IPS-18c (cell line): ENCODE results near the gene TMEM272.
"Not testable (repeated sequence)": the region's sequence is repeated elsewhere in the genome, so short reads cannot be mapped to it uniquely, and the experiment has no call there.

Experiments
- H3K4me3 ChIP-seq: 2 replicates; pipeline ENCODE4 v1.7.0; 2013; ENCODE audit warnings: low read depth, mild to moderate bottlenecking, low read length, moderate library complexity; ENCODE audit not compliant: insufficient read depth
- H3K9me3 ChIP-seq: one replicate; pipeline ENCODE4 v1.6.1; 2013; ENCODE audit warnings: mild to moderate bottlenecking, low read length, moderate library complexity; ENCODE audit not compliant: control insufficient read depth, insufficient read depth

Gene TMEM272

DNA sequence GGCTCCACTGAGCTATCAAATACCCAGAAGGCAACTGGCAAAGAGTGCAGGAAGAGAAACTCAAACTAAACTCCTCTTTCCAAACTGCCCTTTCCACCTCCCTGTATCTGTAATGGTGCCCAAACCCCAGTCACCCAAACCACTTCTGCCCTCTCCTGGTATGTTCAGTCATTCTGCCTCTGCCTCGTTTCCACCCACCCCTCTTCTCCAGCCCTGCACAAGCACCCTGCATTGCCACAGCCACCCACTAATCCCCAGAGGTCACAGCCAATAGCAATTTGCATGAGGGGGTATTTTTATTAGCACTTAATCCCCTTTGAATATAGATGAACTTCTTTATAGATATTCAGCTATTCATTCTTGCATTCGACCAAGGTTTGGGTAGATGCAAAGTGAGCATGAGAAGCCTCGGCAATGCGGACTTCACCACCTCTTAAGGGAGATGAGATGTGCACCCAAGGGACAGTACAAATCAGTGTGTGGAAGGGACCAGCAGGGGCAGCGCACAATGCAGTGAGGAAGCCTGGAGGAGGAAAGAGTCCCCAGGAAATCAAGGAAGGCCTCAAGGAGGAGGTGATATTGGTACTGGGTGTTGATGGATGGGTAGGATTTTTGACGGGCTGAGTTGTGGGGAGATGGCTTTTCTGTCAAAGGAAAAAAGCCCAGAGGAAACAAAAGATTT, 12.4 kb downstream of the TMEM272 start:
- Histone ChIP-seq H3K9me3 (no peaks in the 10 kb centered on the region), H3K4me3 (no peak overlapping the region)

DNA sequence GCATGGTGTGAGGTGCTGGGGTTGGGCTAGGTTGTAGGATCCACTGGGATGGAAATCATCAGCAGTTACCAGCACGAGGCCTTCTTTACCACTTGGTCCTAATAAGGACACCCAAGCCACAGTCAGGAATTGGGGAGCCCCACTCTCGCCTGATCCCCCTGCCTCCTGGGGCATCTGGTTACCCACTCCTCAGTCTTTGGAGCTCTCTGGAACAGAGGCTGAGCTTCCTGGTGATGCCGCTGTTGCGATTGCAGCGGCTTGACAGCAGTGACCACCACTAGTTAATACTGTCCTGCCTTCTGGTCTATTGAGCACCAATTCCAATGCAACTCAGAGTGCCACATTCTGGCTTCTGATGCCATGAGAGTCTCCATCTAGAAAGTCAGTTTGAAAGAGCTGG, 13.5 kb downstream of the TMEM272 start:
- H3K4me3 ChIP-seq: no peak overlapping the region
- no peaks in the 10 kb centered on the region for H3K9me3 ChIP-seq

DNA sequence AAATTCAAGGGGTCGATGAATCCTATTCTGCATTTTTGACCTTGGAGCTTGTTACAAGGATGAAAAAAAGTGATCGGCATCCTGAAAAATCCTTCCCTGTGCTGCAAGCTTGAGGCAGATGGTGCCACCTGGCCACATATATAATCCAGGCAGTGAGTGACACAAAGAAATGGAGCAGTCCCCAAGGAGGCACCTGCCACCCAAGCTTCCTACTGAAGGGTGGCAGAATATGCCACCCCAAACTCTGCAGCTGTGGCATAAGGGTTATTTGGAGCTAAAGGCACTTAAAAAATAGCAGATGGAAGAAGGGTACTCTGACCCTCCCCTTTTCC, 15.4 kb downstream of the TMEM272 start:
- Histone ChIP-seq H3K9me3 (no peaks in the 10 kb centered on the region), H3K4me3 (no peak overlapping the region)

DNA sequence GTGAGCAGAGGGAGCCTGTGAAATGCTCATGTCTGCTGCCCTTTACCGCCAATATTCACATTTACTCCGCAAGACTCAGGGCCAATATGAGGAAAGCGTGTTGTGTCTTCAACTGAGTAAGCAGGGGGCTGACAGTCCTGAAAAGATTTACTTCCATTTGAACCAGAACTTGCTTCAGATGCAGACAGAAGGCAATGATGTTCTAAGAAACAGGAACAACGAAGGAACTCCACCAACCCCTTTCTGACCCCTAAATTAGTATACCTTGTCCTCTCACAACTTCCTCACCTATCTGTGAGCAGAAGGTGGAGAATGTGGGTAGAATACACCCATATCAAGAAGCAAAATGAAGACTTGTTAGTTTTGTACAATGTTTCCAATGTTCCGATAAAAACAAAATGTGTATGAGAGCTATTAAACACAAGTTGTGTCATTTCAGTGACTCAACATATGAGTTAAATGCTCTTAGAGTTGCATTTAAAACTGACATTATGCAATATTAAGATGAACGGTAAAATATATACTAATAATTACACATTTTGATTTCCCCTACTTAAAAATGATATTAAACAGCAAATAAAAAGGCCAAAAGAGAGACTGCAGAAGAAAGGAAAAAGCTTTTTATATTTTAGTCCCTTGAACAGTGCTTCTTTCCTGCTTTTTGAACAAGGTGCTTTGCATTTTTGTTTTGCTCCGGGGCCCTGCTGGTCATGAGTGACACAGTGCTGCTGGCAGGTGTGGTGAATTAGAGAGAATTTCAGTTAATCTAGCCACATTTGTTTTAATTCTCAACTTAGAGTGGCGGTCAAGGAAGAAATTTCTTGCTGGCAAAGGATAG, 16.0 kb downstream of the TMEM272 start:
- Histone ChIP-seq H3K9me3 (no peaks in the 10 kb centered on the region), H3K4me3 (no peak overlapping the region)

DNA sequence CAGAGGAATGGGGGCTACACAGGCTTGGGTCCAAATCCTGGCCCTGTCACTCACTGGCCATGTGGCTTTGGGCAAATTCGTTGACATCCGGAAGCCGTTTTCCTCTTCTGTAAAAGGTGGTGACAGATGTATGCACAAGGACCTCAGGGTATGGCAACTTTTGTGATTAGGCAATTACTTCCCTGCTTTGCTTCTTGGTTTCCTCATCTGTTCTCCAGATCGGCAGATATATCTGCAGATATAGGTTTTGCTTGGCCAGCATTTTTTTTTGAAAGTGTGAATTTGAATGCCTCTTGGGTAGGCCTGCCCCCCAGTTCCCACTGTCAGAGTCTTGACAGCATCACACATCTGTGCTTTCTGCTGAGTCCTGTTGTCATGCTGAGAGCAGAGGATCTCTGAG, 17.7 kb downstream of the TMEM272 start:
- Histone ChIP-seq H3K9me3 (no peaks in the 10 kb centered on the region), H3K4me3 (no peak overlapping the region)

DNA sequence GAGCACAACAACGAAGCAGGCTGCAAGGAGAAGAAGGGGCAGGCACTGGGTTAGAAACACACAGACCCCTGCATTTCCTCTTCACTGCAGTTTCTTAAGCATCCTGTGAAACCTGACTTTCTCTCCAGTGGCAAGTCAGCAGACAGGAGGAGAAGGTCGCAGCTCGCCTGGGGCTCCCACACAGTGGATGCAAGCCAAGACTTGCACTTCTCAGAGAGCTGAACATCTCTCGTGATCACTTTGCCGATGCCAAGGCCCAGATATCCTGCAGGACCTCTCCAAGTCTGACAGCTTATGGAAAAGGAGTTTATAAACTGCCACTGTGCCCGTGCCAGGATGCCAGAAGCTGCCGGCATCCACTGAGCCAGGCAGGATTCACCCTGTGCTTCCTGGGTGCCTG, 18.4 kb downstream of the TMEM272 start:
- Histone ChIP-seq H3K9me3 (no peaks in the 10 kb centered on the region), H3K4me3 (no peak overlapping the region)

DNA sequence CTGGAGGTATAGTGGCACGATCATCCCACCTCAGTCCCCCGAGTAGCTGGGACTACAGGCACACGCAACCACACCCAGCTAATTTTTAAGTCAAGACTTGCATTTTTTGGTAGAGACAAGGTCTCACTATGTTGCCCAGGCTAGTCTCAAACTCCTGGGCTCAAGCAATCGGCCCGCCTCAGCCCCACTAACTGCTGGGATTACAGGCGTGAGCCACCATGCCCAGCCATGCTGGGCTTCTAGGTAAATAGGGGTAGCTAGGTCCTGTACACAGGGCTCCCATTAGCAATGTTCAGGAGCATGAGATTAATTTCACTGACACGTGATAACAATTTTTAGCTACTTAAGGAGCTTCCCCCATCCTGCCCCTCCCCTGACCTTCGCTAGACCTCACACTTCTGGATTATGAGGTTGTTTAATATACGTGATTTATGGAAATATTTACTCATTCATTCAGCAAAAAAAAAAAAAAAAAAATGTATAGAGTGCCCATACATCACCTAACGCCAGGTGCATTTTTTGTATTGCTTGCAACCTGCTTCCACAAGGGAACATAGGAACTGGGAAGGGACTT, 19.2 kb downstream of the TMEM272 start:
- Histone ChIP-seq H3K4me3 (no peak overlapping the region), H3K9me3 (no peaks in the 10 kb centered on the region)

DNA sequence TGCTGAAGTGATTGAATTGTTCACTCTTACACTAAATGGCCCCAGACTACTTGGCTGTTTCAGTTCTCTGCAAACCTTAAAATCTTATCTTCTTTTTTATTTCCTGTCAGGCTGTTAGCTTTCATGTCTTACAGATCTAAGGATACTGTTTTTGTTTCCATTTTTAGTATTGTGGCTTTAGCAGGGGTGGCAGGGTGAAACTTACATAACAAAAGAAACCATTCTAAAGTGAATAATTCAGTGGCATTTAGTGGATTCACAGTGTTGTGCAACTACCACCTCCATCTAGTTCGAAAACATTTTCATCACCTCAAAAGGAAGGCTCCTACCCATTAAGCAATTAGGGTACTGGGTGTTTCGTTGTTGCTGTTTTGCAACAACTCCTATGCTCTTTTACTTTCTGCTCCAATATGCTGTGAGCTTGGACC, 19.8 kb downstream of the TMEM272 start:
- Histone ChIP-seq H3K4me3 (no peak overlapping the region), H3K9me3 (no peaks in the 10 kb centered on the region)

DNA sequence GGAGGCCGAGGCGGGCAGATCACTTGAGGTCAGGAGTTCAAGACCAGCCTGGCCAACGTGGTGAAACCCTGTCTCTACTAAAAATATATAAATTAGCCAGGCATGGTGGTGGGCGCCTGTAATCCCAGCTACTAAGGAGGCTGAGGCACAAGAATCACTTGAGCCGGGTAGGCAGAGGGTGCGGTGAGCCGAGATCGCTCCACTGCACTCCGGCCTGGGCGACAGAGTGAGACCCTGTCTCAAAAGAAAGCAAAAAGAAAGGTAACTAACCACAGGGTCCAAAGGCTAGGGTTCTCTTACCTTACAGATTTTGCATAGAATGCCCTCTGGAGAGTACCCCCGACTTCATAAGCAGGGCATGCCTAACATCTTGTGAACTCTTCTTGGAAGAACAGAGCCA, 20.3 kb downstream of the TMEM272 start:
- H3K4me3 ChIP-seq, H3K9me3 ChIP-seq: not testable (repeated sequence)

DNA sequence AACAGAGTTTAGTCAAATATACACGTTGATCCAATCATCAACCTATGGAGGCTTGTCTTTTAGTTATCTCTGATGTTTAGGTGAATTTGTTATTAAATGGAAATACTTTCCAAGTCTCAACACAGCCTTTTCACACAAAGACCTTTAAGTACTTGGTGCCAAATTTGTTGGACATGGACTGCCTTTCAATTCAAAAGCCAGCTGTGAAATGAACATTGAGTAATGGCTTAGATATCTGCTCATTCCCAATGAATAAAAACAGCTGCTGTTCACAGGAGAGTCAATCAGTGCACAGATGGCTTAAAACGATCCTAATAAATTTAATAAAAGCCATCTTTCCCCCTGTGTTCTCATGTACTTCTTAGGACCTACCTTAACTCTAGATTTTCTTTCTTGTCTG, 21.1 kb downstream of the TMEM272 start:
- H3K9me3 ChIP-seq: no peaks in the 10 kb centered on the region
- no peak overlapping the region for H3K4me3 ChIP-seq

DNA sequence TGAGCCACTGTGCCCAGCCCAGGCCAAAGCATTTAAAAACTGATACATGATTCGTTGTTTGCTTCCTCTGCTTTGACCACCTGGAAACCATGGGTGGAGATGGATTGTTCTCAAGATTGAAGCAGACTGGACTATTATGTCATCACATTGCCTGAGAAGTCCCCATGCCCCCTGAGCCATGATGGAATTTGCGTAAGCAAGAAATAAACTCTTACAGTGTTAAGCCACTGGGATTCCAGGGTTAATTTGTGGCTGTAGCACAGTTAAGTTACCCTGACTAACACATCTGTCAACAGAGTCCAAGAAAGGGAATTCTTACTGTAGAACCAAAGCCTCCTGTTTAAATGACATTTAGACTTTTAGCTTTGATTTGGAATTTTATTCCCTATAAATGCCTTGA, 21.6 kb downstream of the TMEM272 start:
- no peak overlapping the region for H3K4me3 ChIP-seq
- H3K9me3 ChIP-seq: no peaks in the 10 kb centered on the region

DNA sequence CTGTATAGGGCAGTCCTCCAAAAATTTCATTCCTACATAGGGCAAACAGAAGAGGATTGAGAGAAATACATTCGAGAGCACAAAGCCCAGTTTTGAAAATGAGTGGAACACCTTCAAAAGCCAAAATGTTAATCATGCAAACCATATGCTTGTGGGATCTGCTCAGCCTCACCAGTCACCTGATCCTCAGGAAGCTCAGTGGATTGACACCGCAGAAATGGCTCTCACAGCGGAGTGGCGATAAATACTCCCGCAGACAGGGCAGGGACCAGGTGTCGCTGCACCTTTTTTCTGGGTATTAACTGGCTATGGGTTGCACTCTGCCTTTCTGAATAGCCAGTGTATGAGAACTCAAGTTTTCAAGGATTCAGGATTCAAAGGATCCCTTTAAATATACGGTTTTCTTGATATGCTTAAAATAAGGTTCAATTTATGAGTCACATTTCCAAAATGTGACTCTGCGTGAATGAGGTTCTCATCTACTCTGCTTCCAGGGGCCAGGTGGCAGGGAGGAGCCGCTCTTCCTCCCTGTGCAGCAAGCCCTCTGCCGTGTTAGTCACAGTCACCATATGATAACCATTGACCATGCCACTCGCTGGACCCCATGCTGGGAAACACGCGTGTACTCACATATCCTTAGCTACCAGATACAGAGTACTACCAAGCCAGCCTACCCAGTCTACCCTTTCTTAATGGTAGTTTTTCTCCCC, 22.7 kb downstream of the TMEM272 start:
- Histone ChIP-seq H3K4me3 (no peak overlapping the region), H3K9me3 (no peaks in the 10 kb centered on the region)

DNA sequence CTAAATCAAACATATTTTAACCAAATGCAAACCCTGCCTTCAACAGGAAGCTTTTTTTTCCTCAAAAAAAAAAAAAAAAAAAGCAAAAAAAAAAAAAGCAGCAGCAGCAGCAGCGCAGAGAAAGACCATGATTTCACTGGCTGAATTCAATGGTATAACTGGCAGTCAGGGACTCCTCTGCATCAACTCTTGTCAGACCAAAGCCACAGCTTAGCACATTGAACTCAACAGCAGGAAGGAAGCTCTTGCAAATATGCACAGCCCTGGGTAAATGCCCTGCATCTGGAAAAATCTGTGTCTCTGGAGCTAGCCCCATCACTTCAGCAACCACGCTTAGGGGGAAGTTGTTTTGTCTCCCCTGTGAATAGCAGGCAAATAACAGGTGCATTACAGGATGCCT, 23.4 kb downstream of the TMEM272 start:
- Histone ChIP-seq H3K9me3 (no peaks in the 10 kb centered on the region), H3K4me3 (no peak overlapping the region)

DNA sequence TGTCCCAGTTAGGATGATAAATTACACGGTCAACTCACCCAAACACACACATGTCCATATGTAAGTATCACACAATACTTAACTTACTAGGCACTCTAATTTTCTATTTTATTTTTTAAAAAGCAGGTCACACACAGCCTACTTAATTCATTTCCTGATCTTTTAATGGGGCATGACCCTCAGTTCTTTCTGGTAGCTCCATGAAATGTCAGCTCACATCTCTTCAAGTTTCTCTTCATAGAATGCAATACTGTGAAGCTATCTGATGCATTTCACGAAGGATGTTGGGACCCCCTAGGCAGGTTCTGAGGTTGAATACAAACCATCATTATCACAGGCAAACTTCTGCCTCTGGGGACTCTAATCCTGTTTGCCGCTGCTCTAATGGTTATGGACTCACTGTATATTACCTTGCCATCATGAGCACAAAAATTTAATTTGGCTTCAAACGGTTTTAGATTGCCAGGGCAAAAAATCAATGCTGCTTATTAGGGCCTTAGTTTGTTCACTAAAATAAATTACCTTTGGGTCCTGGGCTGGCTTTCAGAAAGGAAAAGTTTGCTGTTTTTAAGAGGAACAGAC, 24.9 kb downstream of the TMEM272 start:
- Histone ChIP-seq H3K9me3 (no peaks in the 10 kb centered on the region), H3K4me3 (no peak overlapping the region)

DNA sequence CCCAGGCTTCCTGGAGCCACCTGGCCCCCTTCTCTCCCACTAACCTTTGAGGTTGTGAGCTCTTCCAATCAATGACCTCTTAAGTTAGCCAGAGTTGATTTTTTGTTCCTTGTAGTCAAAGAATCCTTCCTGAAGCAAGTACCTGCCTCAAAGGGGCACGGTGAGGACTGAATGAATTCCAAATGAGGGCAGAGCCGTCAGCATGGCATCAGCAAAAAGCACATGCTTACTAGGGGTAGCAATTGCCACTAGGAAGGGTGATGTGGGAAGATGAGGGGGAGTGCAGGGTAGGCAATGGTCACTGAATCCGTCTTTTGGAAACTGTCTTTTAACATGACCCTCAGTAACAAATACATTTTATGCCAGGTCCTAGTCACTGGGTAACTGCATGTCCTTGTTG, 25.4 kb downstream of the TMEM272 start:
- no peak overlapping the region for H3K4me3 ChIP-seq
- no peaks in the 10 kb centered on the region for H3K9me3 ChIP-seq

DNA sequence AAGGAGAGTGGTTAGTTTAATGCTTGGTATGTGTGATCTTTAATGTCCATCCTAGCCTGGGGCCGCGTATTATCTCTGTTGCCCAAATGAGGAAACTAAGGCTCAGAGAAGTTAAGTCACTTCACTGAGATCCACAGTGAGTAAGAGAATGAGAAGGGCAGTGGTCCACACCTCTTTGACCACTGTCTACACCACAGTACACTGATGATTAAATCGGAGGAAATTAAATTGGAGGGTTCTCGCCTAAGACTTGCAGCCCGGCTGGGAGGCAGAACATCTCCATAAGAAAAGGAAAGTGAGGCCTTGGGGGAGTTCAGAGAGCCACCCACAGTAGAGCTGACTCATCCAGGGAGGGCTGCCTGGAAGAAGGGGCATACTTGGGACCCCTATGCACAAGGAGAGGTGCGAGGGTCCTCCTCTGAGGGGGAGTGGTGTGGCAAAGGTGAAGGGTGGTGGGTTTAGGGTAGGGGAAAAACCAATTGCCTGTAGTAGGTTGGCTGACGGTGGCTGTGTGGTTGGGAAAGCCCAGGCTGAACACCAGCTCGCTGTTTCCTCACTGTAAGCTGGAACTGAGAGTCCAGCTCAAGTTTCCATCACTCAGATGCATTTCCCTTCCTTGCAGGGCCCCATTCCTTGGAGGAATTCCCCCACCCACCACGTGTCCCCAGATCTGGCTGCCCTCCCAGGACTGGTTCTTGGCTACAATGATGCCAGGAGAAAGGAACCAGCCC, 26.0 kb downstream of the TMEM272 start:
- no peak overlapping the region for H3K4me3 ChIP-seq
- H3K9me3 ChIP-seq: no peaks in the 10 kb centered on the region

DNA sequence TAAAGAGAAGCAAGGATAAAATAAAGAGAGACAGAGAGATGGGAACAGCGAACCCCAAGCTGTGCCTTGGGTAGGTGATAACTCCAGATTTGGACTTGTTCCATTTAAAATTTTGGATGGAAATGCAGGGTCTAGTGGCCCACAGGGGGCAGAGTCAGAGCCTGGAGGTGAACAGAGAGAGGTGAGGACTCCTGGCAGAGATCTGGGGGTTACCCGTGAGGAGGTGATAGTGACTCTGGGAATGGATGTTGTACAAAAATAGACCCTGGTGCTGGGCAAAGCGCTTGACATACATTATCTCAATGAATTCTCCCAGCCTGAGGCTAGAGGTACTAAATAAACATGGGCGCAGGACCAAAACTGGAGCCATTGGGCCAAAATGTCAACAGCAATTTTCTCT, 26.7 kb downstream of the TMEM272 start:
- H3K4me3 ChIP-seq: no peak overlapping the region
- H3K9me3 ChIP-seq: no peaks in the 10 kb centered on the region
